Measurements from ENCODE around the gene TFAP2E. TPM values are rescaled to one million over a fixed set of nuclear protein-coding genes. Genes with fewer than 3 reads are reported as not detected.

The TFAP2E gene
- total RNA-seq, 1 experiment from 2014 or later = 0.26 TPM

DNA sequence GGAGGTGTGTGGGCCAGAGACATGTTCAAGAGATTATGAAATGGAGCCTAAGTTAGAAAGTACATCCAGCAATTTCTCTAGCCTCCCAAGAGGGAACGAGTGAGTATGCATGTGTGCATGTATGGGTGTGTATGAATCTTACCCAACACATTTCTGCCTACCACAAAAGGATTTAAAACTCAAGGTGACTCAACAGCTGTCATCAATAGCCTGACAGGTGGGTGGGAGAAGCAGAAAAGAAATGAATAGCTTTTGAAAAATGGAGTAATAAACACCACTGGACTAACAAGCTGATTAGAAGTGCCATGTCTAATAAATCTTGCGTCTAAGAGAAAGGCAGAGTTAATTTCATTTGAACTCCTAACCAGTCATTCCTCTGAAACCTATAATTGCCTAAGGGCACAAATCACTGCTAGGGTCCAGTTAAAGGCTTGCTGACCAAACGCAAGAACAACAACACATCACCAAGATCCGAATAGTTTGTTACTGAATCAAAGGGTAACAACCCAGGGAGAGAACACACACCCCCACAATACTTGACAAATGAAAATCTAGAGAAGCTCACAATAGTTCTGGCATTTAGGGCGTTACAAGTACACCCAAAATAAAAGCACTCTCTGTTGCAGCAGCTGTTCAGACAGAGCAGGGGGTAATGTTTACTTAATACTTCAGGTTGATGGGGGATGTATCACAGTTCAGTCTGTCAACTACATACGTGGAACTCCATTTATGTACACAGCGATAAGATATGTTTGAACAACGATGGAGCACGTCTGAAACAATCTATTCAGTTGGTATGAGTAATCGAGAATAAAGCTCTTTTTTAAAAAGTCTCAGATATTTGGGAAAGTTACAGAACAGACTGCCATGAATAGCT, 17.3 kb upstream of the TFAP2E start:
- intact Hi-C loops (cut with micrococcal nuclease) = loop anchor here (1.0 to 2.0 kb wide), 3 partner anchors 50 to 103 kb away; no protein-coding TSS in a partner anchor
- BruUV-seq (replicated peaks) = no TSS peak
- POLR2A ChIA-PET (ENCODE audit: unreplicated experiment) = interaction anchor here (0.6 kb wide), 2 partner anchors 14 to 830 kb away, joined by 3 read pairs; no protein-coding TSS in a partner anchor
- no peaks in the 10 kb centered on the region for H3K27me3 ChIP-seq (ENCODE audit: low read length)
- H2AFZ ChIP-seq (ENCODE audit: low read length) = no peak overlapping the region
- peak overlapping the region; percentile 95 for H3K9ac ChIP-seq (ENCODE audit: low read length)
- H3K9me3 ChIP-seq (ENCODE audit: low read length) = no peaks in the 10 kb centered on the region
- ATAC-seq = peak; percentile 45
- peaks cover 33% of the 10 kb centered on the region for H3K4me1 ChIP-seq (ENCODE audit: insufficient read depth, low read length)
- no peak for TF ChIP-seq EZH2 (IDR thresholded peaks at IDR 0.05; ENCODE audit: low read length, unreplicated experiment)
- TF ChIP-seq, protein P1, sequence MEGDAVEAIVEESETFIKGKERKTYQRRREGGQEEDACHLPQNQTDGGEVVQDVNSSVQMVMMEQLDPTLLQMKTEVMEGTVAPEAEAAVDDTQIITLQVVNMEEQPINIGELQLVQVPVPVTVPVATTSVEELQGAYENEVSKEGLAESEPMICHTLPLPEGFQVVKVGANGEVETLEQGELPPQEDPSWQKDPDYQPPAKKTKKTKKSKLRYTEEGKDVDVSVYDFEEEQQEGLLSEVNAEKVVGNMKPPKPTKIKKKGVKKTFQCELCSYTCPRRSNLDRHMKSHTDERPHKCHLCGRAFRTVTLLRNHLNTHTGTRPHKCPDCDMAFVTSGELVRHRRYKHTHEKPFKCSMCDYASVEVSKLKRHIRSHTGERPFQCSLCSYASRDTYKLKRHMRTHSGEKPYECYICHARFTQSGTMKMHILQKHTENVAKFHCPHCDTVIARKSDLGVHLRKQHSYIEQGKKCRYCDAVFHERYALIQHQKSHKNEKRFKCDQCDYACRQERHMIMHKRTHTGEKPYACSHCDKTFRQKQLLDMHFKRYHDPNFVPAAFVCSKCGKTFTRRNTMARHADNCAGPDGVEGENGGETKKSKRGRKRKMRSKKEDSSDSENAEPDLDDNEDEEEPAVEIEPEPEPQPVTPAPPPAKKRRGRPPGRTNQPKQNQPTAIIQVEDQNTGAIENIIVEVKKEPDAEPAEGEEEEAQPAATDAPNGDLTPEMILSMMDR (conservative IDR thresholded peaks at IDR 0.05; ENCODE audit: low read depth, low read length) = no peak
- no peak for TF ChIP-seq EZH2phosphoT487 (IDR thresholded peaks at IDR 0.05; ENCODE audit: borderline replicate concordance, low read length)
- H4K20me1 ChIP-seq (ENCODE audit: low read length) = no peaks in the 10 kb centered on the region
- peak overlapping the region; percentile 91 for H3K27ac ChIP-seq (ENCODE audit: low read length)
- H3K4me3 ChIP-seq (ENCODE audit: low read length) = peak overlapping the region; percentile 78
- H3K4me2 ChIP-seq (ENCODE audit: low read length) = peak overlapping the region; percentile 96
- peaks cover 51% of the 10 kb centered on the region for H3K79me2 ChIP-seq (ENCODE audit: low read length)
- no peaks in the 10 kb centered on the region for H3K9me2 ChIP-seq (replicated peaks; ENCODE audit: low read length)
- H3F3A ChIP-seq (ENCODE audit: low read length, unreplicated experiment) = peaks cover 10% of the 10 kb centered on the region
- peaks cover 12% of the 10 kb centered on the region for H3K36me3 ChIP-seq (ENCODE audit: low read depth, low read length)
- DNase-seq = peak; percentile 85
- CTCF ChIA-PET = interaction anchor here (0.6 to 2.6 kb wide), 4 partner anchors 9 to 160 kb away, joined by 3 to 10 read pairs (median 4); no protein-coding TSS in a partner anchor

- peak overlapping the region; percentile 95 for H3K9ac ChIP-seq (ENCODE audit: low read length)
- H3K9me2 ChIP-seq (replicated peaks; ENCODE audit: low read length) = no peaks in the 10 kb centered on the region
- H3K4me1 ChIP-seq (ENCODE audit: insufficient read depth, low read length) = peaks cover 33% of the 10 kb centered on the region
- intact Hi-C loops (cut with micrococcal nuclease) = loop anchor here (1.0 to 2.0 kb wide), 3 partner anchors 50 to 363 kb away; partner anchors contain the start of gene SFPQ
- TSS peak; percentile 41 for BruUV-seq (replicated peaks)
- TF ChIP-seq EZH2 (IDR thresholded peaks at IDR 0.05; ENCODE audit: low read length, unreplicated experiment) (no peak), EZH2phosphoT487 (IDR thresholded peaks at IDR 0.05; ENCODE audit: borderline replicate concordance, low read length) (no peak)
- TF ChIP-seq, protein P1 (conservative IDR thresholded peaks at IDR 0.05; ENCODE audit: low read depth, low read length) = no peak
- H3K36me3 ChIP-seq (ENCODE audit: low read depth, low read length) = peaks cover 14% of the 10 kb centered on the region
- peaks cover 51% of the 10 kb centered on the region for H3K79me2 ChIP-seq (ENCODE audit: low read length)
- H2AFZ ChIP-seq (ENCODE audit: low read length) = peak overlapping the region; percentile 83
- no peaks in the 10 kb centered on the region for H3K27me3 ChIP-seq (ENCODE audit: low read length)
- CTCF ChIA-PET = interaction anchor here (0.5 to 2.6 kb wide), 5 partner anchors 8 to 747 kb away, joined by 3 to 10 read pairs (median 4); no protein-coding TSS in a partner anchor
- no peaks in the 10 kb centered on the region for H4K20me1 ChIP-seq (ENCODE audit: low read length)
- peak overlapping the region; percentile 96 for H3K4me2 ChIP-seq (ENCODE audit: low read length)
- DNase-seq (no peak), ATAC-seq (no peak; the same call in 1 of the 2 replicates)
- POLR2A ChIA-PET (ENCODE audit: unreplicated experiment) = interaction anchor here (0.6 kb wide), 2 partner anchors 72 to 830 kb away, joined by 3 to 5 read pairs; no protein-coding TSS in a partner anchor
- H3K9me3 ChIP-seq (ENCODE audit: low read length) = no peaks in the 10 kb centered on the region
- H3K27ac ChIP-seq (ENCODE audit: low read length) = peak overlapping the region; percentile 91
- H3K4me3 ChIP-seq (ENCODE audit: low read length) = peak overlapping the region; percentile 78
- H3F3A ChIP-seq (ENCODE audit: low read length, unreplicated experiment) = peaks cover 10% of the 10 kb centered on the region
Observed at GRCh38 chr1:35556484-35557117, 16.5 kb upstream of the TFAP2E start.

Measured in PC-3 (cell line).